ENCODE data around the gene DAB2IP. TPM values are rescaled to one million over a fixed set of nuclear protein-coding genes. Genes with fewer than 3 reads are reported as not detected.

The DAB2IP gene
- total and polyA plus RNA-seq, 2 of the 4 experiments (the other 2 are of a cell fraction), result 5.6 to 17.2 TPM

DNA sequence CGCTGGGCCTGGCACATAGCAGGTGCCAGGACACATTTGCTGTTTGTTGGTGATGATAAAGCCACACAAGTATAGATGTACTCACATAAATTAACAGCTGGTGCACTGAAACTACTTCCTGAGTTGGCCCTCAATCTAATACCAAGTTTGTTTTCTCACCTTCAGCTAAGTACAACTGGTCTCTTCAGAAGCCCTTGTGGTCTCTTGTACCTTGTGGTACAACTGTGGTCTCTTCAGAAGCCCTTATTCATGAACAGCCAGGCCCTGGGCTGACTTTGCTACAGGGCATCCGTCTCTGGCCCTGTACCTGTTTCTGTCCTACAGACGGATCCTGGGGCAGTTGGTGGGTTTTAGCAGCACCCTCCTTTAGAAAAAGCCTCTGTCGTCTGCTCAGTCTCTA lies 81.5 kb downstream of the DAB2IP start:
- Histone ChIP-seq H3K9me1 (ENCODE audit: insufficient read depth, low read length) (peaks cover 10% of the 10 kb centered on the region), H3K4me3 (ENCODE audit: insufficient read depth, low read depth, low read length) (no peak overlapping the region), H3K18ac (ENCODE audit: low read depth, low read length) (no peak overlapping the region), H4K91ac (ENCODE audit: insufficient read depth, low read depth, low read length) (no peak overlapping the region), H2AFZ (replicated peaks; ENCODE audit: low read length, poor library complexity) (no peak overlapping the region), H3K36me3 (ENCODE audit: control insufficient read depth, insufficient read depth, low read length) (no peaks in the 10 kb centered on the region), H2BK15ac (ENCODE audit: low read depth, low read length) (no peak overlapping the region), H4K5ac (ENCODE audit: low read depth, low read length) (no peak overlapping the region), H3K27ac (ENCODE audit: insufficient read depth, low read length) (no peak overlapping the region), H2BK20ac (ENCODE audit: low read depth, low read length) (no peak overlapping the region), H3K79me1 (ENCODE audit: low read depth in 1 of 2, low read length in 2 of 2) (peaks cover 46 to 86% of the 10 kb centered on the region in 2 experiments), H4K20me1 (ENCODE audit: insufficient read depth, low read length) (peaks cover 18% of the 10 kb centered on the region; the same call in 1 of the 2 replicates), H2BK5ac (ENCODE audit: low read depth, low read length, poor library complexity, severe bottlenecking) (no peak overlapping the region), H2BK120ac (ENCODE audit: low read depth, low read length) (no peak overlapping the region), H3K27me3 (ENCODE audit: control insufficient read depth, insufficient read depth, low read length) (no peaks in the 10 kb centered on the region), H3K4me2 (ENCODE audit: low read depth, low read length) (no peak overlapping the region), H3K14ac (replicated peaks; ENCODE audit: low read depth, low read length) (no peak overlapping the region), H2AK5ac (ENCODE audit: low read depth, low read length) (no peak overlapping the region), H3K9me3 (ENCODE audit: control insufficient read depth, insufficient read depth, low read length) (no peaks in the 10 kb centered on the region), H3K23ac (ENCODE audit: low read depth, low read length) (0 out of 2 replicates have a peak overlapping the region, but pooled peaks have one; percentile 6), H3K9ac (ENCODE audit: low read depth, low read length) (no peak overlapping the region), H4K8ac (ENCODE audit: low read depth in 2 of 2, low read length in 2 of 2) (no peak overlapping the region), H3K56ac (ENCODE audit: extremely low read depth, insufficient read depth, low read length) (no peak overlapping the region), H3K4me1 (ENCODE audit: control insufficient read depth, insufficient read depth, low read length) (peaks cover 25% of the 10 kb centered on the region), H3K4ac (ENCODE audit: low read depth, low read length) (no peak overlapping the region), H2AK9ac (replicated peaks; ENCODE audit: low read depth, low read length, poor library complexity) (no peak overlapping the region)
- ChIA-PET POLR2A (ENCODE audit: unreplicated experiment) (no interaction called here), CTCF (no interaction called here)
- intact Hi-C loops (cut with micrococcal nuclease), result no loop called here
- ATAC-seq (ENCODE audit: low read depth), result no peak
- dilution Hi-C loops (cut with HindIII; ENCODE audit: low sequenced_read_pairs, unreplicated experiment), result no loop called here
- TF ChIP-seq CHD1 (IDR thresholded peaks at IDR 0.05; ENCODE audit: low read depth, low read length) (no peak), MAFK (IDR thresholded peaks at IDR 0.05; ENCODE audit: low read depth, low read length) (no peak), POLR2A (IDR thresholded peaks at IDR 0.05; ENCODE audit: low read depth, low read length) (no peak), FOS (IDR thresholded peaks at IDR 0.05; ENCODE audit: low read depth, low read length) (no peak), SMC3 (IDR thresholded peaks at IDR 0.05; ENCODE audit: low read depth, low read length) (no peak)
- TF ChIP-seq, protein P1, sequence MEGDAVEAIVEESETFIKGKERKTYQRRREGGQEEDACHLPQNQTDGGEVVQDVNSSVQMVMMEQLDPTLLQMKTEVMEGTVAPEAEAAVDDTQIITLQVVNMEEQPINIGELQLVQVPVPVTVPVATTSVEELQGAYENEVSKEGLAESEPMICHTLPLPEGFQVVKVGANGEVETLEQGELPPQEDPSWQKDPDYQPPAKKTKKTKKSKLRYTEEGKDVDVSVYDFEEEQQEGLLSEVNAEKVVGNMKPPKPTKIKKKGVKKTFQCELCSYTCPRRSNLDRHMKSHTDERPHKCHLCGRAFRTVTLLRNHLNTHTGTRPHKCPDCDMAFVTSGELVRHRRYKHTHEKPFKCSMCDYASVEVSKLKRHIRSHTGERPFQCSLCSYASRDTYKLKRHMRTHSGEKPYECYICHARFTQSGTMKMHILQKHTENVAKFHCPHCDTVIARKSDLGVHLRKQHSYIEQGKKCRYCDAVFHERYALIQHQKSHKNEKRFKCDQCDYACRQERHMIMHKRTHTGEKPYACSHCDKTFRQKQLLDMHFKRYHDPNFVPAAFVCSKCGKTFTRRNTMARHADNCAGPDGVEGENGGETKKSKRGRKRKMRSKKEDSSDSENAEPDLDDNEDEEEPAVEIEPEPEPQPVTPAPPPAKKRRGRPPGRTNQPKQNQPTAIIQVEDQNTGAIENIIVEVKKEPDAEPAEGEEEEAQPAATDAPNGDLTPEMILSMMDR (conservative IDR thresholded peaks at IDR 0.05; ENCODE audit: low read depth, low read length), result no peak
- in situ Hi-C loops (cut with MboI; ENCODE audit: low sequenced_read_pairs), result no loop called here
- WGBS, 2 experiments (ENCODE audit: extremely low coverage in 2 of 2, insufficient read length in 1 of 2), result no CpG with 5 or more reads among the region's 4 CpGs
- DNase-seq, result no peak
- BruUV-seq (replicated peaks), result no TSS peak
